GM23248 (cell line): Measurements from ENCODE around the gene FAM117B.

Experiments
- EZH2 ChIP-seq: fragments of 200-600 bp; sonication (generic); IDR thresholded peaks from 2 replicates; pipeline ENCODE4 v1.6.1; 2018; ENCODE audit warnings: antibody characterized with exemption, mild to moderate bottlenecking; ENCODE audit not compliant: insufficient read depth, poor library complexity, severe bottlenecking
- EZH2phosphoT487 ChIP-seq: fragments of 200-600 bp; sonication (generic); IDR thresholded peaks from 2 replicates; pipeline ENCODE4 v1.6.1; 2018; ENCODE audit warnings: antibody characterized with exemption, moderate library complexity, mild to moderate bottlenecking, low read depth; ENCODE audit not compliant: insufficient read depth

GRCh38 chr2:202768273-202768672, 133.5 kb downstream of the FAM117B start:
- TF ChIP-seq EZH2 (no peak), EZH2phosphoT487 (no peak)
